ENCODE results near the gene ZKSCAN2. TPM values are rescaled to one million over a fixed set of nuclear protein-coding genes. Genes with fewer than 3 reads are reported as not detected.

The ZKSCAN2 gene
- total and polyA plus RNA-seq, 2 of the 8 experiments (the other 6 are each of a cell fraction or from before 2014, with no cell fraction given): 2.2 to 11.6 TPM

GRCh38 chr16:25253322-25253721, 4.3 kb downstream of the ZKSCAN2 start (continued):
- no peak for TF ChIP-seq MAX (IDR thresholded peaks at IDR 0.05)
- TF ChIP-seq CTCF (IDR thresholded peaks at IDR 0.05; ENCODE audit: control extremely low read depth in 1 of 3, insufficient read depth in 1 of 3, low read depth in 1 of 3, low read length in 3 of 3): no peak
- no peak for TF ChIP-seq TAF1 (IDR thresholded peaks at IDR 0.05; ENCODE audit: low read depth, low read length)
- no peak for TF ChIP-seq SP4 (IDR thresholded peaks at IDR 0.05; ENCODE audit: low read length)
- no peak for TF ChIP-seq BCL11A (IDR thresholded peaks at IDR 0.05; ENCODE audit: low read depth in 2 of 2, low read length in 2 of 2)
- no peak for TF ChIP-seq SP1 (IDR thresholded peaks at IDR 0.05; ENCODE audit: low read depth, low read length)
- TF ChIP-seq TBP (IDR thresholded peaks at IDR 0.05; ENCODE audit: low read depth, low read length): no peak
- TF ChIP-seq CBX5 (IDR thresholded peaks at IDR 0.05; ENCODE audit: low read depth, low read length): no peak
- no peak for TF ChIP-seq SAP30 (IDR thresholded peaks at IDR 0.05; ENCODE audit: insufficient read depth, insufficient replicate concordance, low read length)

All from H1 (cell line).